Stimulated activated CD8-positive, alpha-beta memory T cell treated with anti-CD3 and anti-CD28 coated beads, Interleukin-12 subunit alpha, Interleukin-12 subunit beta, amount 100 ng/mL, for 1 hour (primary cell): ENCODE measurements around the gene THSD4.

Source experiments
- DNase-seq: peaks from one replicate; pipeline ENCODE4 v3.0.0-alpha.2; 2020; ENCODE audit warnings: low read depth

The THSD4 gene

DNA sequence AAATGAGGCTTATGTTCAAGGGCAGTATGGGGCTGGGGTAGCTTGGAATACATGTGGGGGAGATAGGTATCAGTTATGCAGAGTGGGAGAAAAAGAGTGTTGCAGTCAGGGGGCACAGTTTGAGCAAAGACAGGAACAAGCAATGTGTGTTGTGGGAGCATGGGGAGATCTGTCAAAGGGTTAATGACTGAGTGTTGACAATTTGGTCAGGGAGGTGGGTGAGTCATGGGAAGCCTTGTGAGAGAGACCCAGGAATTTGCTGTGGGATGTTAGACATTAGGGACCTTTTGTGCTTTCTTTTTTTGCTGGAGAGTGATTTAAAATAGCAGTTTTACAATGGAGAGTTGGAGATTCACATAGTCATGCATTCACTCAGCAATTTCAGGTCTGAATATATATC is 473.5 kb downstream of the THSD4 start:
- no peak for DNase-seq

DNA sequence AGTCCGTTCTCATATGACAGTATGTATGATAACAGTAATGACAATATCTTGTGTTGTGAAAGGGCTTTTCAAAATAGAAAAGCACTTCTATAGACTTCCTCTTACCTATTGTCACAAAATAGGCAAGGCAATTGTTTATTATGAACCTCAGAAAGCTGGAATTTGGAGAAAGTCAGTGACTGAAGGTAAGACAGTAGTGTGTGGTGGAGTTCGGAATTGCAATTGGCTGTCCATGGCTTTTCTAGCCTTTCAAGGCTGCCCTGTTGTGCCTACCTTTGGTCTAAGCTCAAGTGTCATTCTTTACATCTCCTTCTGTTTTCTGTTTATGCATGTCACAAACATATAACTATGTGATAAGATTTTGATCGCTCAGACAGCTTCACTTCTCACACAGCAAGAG is 475.8 kb downstream of the THSD4 start:
- no peak for DNase-seq

DNA sequence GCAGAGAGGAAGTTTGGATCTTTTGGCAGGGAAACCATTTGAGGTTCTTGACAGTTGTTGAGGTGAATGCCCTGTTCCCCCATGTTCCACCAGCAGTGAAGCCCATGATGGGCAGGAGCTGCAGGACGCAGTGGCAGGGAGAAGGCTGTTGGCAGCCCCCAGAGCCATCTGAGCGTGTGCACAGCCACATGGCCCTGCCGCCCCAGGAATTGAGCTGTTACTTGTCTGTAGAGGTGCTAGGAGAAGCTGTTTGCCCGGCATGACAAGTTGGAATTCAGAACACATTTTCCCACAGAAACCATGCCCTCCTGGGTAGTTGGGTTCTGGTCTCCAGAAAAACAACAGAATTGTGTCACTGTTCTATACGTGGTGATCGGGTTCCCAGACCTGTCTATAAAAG is 476.9 kb downstream of the THSD4 start:
- no peak for DNase-seq

DNA sequence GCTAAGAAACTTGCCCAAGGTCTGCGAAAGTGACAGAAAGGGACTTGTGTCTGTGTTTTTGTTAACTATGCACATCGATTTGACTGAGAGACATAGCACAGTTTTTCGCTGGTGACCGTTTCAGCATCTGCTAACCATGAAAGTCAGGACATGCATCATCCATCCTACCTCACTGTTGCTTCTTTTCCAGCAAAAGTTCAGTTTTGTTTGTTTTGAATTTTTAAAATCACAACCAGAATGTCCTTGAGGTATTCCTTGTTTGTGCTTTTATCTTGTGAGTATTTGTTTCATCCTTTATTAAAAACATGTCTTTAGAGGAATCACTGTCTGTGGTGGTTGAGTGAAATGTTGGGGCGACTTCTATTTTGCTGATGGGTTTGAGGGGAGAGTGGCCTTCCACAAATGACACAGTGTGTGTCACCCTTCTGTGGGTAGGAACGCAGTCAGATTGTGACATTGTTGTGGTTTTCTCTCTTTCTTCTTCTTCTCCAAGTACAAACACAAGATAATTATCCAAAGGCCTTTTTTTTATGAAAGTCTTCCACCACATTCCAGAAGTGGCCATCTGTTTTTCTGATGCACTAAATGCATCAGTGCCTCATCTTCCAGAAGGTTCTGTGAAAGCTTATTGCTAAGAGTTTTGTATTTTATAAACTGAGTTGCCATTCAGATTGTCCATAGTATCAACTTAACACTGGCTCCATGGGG is 480.7 kb downstream of the THSD4 start:
- no peak for DNase-seq

DNA sequence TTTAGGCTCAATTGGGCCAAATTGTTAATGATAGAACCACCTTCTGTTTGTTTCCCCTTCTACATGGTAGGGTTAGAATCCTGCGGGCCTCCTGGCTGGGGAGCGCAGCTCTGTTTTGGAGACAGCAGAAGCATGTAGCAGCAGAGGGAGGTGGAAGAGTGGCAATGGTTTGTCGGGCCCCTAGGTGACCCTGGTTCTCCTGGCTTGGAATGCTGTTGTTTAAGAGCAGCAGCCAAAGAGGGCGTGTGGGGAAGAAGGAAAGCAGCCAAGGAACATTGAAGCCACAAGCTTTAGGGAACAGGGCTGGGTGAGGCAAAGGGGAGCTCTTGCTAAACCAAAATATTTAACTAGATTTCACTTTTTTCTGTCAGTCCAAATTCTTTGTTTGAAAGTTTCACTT is 481.4 kb downstream of the THSD4 start:
- DNase-seq = no peak

DNA sequence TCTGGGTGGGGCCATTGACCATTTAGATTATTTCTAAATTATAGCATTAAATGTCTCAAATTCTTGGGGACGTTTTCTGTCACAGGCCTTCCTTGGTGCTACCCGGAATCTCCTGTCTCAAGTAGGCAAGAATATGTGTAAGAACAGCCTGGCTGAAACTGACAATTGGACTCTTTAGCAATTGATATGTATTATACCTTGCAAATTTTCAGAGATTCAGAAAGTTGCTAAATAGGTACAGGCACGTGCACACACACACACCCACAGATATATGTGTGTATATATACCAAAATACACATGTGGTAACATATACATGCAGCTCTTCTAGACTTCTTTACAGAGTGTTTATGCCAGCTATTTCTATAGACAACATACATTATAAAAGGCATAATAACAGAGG is 481.9 kb downstream of the THSD4 start:
- no peak for DNase-seq

DNA sequence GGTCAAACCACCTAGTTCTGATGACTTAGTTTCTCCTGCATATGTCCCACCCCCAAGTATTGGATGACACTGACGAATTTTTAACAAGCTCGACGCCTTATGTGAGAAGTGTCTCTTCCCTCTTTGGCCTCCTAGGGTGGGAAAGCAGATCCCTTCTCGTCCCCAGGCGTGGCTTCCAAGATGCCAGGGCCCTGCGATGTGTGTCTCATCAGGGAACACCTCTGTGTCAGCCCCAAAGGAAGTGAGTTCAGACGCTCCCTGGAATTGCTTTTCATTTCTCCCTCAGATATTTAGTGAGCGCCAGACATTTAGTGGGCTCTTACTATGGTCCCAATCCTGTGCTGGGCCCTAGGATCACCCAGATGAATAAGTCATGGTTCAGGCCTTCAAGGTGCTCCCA is 482.4 kb downstream of the THSD4 start:
- no peak for DNase-seq

DNA sequence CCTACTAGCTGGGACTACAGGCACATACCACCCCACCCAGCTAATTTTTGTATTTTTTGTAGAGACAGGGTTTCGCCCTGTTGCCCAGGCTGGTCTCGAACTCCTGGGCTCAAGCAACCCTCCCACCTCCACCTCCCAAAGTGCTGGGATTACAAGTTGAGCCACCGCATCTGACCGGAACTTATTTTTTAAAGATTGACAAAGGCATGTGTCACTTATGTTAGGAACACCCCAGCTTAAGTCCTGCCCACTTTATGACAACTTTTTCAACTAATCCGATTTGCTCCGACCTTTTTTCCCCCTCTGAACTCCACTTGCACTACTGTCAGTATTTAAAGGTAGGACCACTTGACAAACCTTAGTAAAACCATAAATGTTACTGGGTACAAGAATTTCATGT is 483.5 kb downstream of the THSD4 start:
- no peak for DNase-seq

DNA sequence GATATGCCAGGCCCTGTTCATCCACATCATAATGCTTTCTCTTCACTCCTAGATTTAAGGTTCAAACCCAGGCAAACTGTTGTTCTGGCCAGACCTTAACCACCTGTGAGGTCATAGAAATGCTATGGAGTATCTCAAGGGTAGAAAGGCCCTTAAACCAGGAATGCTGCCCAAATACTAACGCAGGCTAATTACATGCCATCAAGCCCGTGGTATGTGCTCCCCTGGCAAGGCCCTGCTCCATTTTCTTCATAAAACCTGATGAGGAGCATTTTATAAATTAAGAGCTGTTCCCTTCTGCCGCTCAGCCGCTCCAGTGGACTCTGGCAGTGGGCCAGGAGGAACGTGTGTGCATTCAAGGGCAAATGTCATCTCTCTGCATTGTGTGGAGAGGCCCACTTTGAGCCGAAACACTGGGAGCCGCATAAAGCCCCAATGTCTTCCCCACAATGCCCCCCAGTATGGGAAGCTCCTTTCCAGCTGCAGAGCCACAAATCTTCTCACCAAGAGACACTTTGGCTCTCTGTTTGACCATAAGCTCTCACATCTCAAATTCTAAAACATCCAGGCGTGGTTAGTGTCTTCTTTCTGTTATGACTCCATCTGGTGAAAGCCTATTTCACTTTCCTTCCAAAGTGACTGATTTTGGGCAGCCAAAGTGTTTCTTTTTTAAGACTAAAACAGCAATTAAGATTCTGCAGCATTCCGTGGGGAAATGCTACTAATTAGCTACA is 484.3 kb downstream of the THSD4 start:
- no peak for DNase-seq

DNA sequence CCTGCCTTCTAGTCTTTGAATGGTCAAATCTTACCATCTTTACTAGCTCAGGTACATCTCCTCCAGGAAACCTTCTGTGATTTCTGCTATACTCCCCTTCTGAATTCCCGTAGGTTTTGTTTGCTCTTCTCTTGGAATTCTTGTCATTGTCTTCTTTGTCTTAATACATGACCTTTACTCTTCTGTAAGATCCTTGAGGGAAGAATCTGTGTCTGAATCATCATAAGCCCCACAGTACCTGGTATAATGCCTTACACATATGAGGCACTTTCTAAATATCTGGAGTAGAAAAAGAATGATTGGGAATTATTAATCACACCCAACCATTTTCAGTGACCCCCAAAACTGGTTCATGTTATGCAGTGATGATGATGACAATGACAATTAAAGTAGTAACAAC is 485.0 kb downstream of the THSD4 start:
- DNase-seq = no peak

DNA sequence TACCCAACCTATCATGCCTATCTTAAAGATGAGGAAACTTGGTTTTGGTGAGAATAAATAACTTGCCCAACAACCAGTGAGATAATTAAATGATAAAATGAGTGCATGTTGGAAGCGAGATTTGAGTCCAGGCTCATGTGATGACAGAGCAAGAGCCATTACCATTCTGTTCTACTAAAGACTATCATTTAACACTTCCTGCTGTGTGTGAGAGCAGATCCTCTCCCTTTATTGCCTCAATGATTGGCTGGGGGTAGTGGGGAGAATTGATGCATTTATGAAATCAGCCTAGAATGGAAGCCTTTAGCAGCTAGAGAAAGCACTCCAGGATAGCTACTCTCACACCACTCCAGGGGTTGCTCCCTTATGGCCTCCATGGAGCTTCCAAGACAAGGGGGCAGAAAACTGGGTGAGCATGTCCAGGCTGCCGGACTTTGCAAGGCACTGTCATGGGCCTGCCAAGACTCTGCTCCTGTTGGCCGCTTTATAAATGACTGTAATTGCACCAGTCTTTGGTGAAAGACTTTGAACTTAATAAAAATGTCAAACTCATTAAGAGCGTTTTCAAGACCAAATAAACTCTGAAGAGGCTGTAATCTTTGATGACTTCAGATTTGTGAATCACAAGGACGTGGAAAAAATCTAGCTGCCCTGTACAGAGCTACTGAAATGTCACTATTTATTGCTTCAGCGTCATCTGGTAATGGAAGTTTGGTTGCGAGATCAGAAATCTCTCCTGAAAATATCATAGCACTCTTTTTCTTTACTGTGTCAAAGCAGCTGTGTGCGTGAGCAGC is 486.0 kb downstream of the THSD4 start:
- no peak for DNase-seq

DNA sequence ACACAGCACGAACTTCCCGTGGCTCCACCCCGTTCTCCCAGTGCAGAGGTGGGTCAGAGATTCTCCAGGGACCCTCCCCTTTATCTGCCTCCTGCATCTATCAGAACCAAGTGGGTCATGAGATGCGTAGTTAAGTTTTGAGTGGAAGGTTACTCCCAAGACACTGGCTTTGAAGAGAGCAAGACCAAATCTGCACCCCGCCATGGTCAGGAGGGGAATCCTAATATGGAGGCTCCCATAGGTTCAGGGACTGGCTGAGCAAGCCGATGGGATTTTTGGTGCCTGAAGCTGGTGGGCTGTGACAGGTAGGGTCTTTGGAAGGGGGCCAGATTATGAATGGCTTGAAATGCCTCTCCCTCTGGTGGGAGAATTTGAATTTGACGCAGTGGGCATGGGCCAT is 488.1 kb downstream of the THSD4 start:
- no peak for DNase-seq

DNA sequence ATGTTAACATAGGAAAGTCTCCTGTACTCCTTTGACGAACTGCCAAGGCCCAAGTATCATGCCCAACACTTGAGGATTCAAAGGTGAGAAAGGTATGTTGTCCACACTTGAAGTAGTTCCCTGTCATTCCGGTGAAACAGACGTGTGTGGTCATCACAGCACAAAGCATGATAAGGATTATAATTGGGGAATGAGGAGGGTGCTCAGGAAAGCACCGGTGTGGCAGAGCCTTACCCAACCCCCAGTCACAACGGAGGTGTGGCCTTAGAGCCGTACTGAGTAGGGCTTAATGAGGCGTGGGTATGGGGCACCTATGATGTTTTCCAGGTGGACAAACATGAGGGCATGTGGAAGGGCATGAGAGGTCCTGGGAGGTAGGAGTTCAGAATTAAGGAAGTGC is 492.1 kb downstream of the THSD4 start:
- no peak for DNase-seq

DNA sequence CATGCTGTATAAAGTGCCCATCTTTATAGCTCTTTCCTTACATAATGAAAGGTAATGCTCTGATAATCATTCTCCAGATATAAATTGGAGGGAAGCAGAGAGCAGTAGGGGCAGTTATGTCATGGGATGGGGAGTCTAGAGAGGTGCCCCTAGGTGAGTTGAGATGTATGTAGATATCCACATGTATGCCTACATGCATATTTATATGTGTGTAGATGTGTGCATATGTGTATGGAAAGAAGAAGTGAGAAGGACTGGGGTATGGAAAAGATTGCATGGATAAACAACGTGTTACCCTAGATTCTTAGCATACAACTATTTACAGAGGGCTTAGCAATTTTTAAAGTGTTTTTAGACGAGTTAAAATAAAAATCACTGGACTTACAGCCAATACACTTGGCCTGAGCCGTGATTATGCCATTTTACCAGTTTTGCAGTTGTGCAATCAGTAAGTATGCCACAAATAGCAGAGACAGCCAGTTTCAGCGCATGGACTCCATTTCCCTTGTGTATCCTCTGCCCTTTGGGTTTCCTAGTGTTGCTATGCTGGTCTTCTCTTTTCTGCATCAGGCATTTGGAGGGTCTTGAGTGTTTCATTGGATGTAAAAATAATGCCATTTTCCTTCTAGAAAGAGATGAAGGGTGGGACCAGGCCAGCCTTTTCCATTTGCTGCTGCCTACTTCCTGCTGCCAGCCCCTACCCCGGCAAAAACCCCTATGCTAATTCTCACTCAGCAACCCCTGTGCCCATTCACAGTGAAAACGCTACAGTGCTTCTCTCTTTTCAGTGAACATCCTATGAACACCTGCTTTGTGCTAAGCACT is 495.7 kb downstream of the THSD4 start:
- no peak for DNase-seq

DNA sequence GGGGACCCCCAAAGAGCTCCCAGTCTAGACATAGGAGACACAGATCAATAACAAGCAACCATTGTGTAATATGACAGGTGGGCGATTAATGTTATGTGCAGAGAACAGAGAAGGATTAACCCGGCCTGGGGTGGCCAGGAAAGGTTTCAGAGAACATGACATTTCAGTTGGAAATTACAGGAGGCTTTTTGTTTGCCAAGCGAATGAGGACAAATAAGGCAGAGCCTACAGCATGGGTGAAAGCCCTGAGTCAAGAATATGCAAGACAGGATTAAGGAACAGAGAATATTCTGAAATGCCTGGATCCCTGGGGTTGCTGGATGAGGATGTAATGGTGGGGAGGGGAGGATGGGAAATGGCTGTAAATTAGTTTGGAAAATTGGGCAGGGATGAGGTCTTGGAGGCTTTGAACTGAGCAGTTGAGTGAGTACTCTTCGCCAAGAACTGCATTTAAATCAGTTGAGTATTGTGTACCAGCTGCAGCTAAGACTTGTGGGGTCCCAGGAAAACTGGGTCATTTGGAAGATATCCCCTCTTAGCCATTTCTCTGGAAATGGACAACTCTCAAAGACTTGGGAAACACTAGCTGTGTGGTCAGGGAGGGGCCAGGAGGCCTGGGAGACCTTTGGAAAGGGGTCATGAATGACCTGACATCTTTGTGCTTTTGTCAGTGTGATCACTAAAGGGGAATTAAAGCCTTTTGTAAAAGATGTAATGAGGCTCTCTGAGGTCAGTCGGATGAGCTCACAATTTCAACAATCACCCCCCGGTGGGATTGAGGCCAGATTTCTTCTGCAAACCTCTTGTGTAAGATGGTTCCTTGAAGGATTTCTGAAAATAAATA is 496.5 kb downstream of the THSD4 start:
- DNase-seq = no peak

DNA sequence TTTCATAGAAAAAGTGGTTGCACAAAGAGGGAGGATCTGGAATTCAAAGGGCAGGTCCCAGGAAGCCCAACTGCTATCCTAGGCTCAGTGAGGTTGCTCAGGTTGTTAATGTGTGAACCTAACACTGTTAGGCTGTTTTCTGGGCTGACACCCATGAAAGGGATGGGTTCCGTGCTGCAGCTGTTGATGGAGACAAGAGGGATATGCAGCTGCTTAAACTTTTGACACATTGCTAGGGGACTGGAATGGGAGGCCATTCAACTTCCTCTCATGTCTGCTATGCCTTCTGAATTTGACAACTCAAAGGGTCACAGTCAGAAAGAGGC is 497.1 kb downstream of the THSD4 start:
- no peak for DNase-seq

DNA sequence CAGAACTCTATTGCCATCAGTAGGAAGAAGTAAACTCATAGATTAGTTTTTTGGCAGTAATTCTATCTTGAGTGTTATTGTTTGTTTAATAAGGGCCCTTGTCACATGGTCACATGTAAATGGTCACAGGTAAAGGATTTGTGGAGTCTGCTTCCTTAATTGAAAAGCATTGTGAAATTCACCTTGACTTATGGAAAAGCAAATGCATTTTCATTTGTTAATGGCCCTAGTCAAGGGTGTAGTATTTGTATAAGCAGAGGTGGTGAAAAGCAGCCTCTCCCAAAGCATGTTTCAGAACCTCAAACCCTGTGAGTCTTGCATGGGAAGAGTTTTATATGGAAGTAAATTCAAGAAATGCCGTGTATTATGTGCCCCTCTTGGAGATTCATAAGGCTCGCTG is 497.6 kb downstream of the THSD4 start:
- no peak for DNase-seq

DNA sequence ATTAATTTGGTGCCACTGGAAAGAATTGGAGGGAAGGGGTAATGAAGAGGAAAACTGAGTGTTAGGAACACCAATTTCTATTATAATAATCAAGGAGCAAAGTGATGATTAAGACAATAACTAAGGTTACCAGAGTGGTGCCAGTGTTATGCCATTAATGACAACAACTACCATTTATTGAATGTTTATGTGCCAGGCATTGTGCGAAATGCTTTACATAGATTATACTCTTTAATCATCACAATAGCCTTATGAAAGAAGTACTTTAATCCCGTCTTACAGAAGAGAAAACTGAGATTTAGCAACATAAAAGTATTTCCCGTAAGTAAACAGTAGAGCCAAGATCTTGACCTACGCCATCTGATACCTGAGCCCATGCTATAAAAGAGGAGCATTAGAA is 507.8 kb downstream of the THSD4 start:
- DNase-seq = no peak

DNA sequence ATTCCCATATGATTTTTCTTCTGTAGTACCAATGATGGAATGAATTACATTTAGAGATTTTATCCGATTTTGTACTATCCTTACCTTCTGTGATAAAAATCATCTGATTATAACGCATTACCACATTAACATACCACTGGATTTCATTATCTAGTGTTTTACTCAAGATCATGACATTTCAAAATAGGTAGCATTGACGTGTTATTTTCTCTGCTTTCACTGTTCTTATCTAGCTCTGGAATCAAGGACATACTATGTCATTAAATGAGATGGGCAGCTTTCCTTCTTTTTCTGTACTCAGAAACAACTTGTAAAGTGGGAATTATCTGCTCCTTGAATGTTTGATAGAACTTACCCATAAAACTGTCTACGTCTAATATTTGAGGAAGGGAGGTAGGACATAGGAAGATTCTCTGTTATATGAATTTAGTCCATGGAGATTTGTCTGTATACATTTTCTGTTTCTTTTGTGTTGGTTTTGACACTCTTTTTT is 511.4 kb downstream of the THSD4 start:
- DNase-seq = no peak

DNA sequence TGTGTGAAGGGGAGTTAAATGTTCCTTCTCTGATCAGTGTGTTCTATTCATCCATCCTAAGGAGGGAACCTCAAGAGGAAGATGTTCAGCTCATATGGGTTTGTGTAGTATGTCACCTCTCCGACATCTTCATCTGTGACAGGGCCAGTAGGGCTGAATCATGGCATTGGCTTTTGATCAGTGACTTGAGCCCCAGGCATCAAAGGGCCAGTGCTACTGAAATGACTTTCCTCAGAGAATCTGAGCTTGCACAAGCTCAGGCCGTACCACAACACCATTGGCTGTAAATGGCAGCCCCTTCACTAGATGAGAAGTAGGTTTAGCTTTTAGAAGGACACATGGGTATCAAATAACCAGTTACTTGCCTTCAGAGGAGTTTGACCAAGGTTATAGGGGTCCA is 511.9 kb downstream of the THSD4 start:
- no peak for DNase-seq

DNA sequence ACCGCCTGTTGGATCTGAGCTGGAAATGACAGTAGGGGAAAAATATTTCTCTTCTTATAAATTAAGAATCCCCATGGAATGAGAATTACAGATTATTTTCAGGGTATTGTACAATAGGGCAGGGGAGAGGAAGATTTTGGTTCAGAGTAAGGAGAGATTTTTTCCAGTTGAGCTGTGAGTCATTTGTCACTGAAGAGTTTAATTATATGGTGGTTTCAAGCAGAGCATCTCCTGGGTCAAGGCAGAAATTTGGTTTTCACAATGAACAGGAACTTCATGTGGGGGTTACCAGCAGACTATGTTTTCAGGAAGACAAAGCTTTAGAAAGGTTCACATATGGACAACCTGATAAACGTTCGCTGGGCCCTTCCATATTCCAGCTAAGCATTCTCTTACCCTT is 512.3 kb downstream of the THSD4 start:
- DNase-seq = no peak
